Measurements from ENCODE around the gene CTU1.

Gene CTU1

GRCh38 chr19:51093101-51093500, 15.1 kb downstream of the CTU1 start:
- no peak overlapping the region for H3K4me3 ChIP-seq (ENCODE audit: low read length)
- TF ChIP-seq CTCF (IDR thresholded peaks at IDR 0.05; ENCODE audit: low read depth, low read length): no peak
- no peak for TF ChIP-seq EZH2phosphoT487 (IDR thresholded peaks at IDR 0.05; ENCODE audit: low read depth)
- H4K20me1 ChIP-seq (ENCODE audit: insufficient read depth, low read length): peaks cover 11% of the 10 kb centered on the region
- no peak overlapping the region for H3K27ac ChIP-seq (ENCODE audit: low read length)
- no peak overlapping the region for H3K4me2 ChIP-seq (ENCODE audit: low read length)
- H3K9ac ChIP-seq (ENCODE audit: low read length): no peak overlapping the region
- no peaks in the 10 kb centered on the region for H3K9me3 ChIP-seq (ENCODE audit: insufficient read depth, low read length)
- no peaks in the 10 kb centered on the region for H3K27me3 ChIP-seq (ENCODE audit: low read depth, low read length)
- no peaks in the 10 kb centered on the region for H3K4me1 ChIP-seq (ENCODE audit: low read length)
- no peaks in the 10 kb centered on the region for H3K79me2 ChIP-seq (ENCODE audit: low read length)
- peaks cover 8% of the 10 kb centered on the region for H3K36me3 ChIP-seq (replicated peaks; ENCODE audit: low read depth, low read length)
- H2AFZ ChIP-seq (ENCODE audit: low read depth, low read length): no peak overlapping the region

GRCh38 chr19:51091895-51092873, 16.0 kb downstream of the CTU1 start:
- H3K27me3 ChIP-seq (ENCODE audit: low read depth, low read length): no peaks in the 10 kb centered on the region
- H3K4me3 ChIP-seq (ENCODE audit: low read length): no peak overlapping the region
- no peak overlapping the region for H2AFZ ChIP-seq (ENCODE audit: low read depth, low read length)
- H3K36me3 ChIP-seq (replicated peaks; ENCODE audit: low read depth, low read length): peaks cover 4% of the 10 kb centered on the region
- no peaks in the 10 kb centered on the region for H3K79me2 ChIP-seq (ENCODE audit: low read length)
- peaks cover 11% of the 10 kb centered on the region for H4K20me1 ChIP-seq (ENCODE audit: insufficient read depth, low read length)
- TF ChIP-seq EZH2phosphoT487 (IDR thresholded peaks at IDR 0.05; ENCODE audit: low read depth) (no peak), CTCF (IDR thresholded peaks at IDR 0.05; ENCODE audit: low read depth, low read length) (no peak)
- H3K4me1 ChIP-seq (ENCODE audit: low read length): no peaks in the 10 kb centered on the region
- H3K4me2 ChIP-seq (ENCODE audit: low read length): no peak overlapping the region
- H3K9me3 ChIP-seq (ENCODE audit: insufficient read depth, low read length): no peaks in the 10 kb centered on the region
- no peak overlapping the region for H3K27ac ChIP-seq (ENCODE audit: low read length)
- no peak overlapping the region for H3K9ac ChIP-seq (ENCODE audit: low read length)

GRCh38 chr19:51091126-51091525, 17.1 kb downstream of the CTU1 start:
- H3K4me2 ChIP-seq (ENCODE audit: low read length): no peak overlapping the region
- H3K27ac ChIP-seq (ENCODE audit: low read length): no peak overlapping the region
- H3K9ac ChIP-seq (ENCODE audit: low read length): no peak overlapping the region
- TF ChIP-seq EZH2phosphoT487 (IDR thresholded peaks at IDR 0.05; ENCODE audit: low read depth): no peak
- no peak for TF ChIP-seq CTCF (IDR thresholded peaks at IDR 0.05; ENCODE audit: low read depth, low read length)
- H4K20me1 ChIP-seq (ENCODE audit: insufficient read depth, low read length): peaks cover 3% of the 10 kb centered on the region; the same call in 1 of the 2 replicates
- H3K36me3 ChIP-seq (replicated peaks; ENCODE audit: low read depth, low read length): no peaks in the 10 kb centered on the region
- no peaks in the 10 kb centered on the region for H3K4me1 ChIP-seq (ENCODE audit: low read length)
- no peaks in the 10 kb centered on the region for H3K27me3 ChIP-seq (ENCODE audit: low read depth, low read length)
- H3K9me3 ChIP-seq (ENCODE audit: insufficient read depth, low read length): no peaks in the 10 kb centered on the region
- no peak overlapping the region for H3K4me3 ChIP-seq (ENCODE audit: low read length)
- H2AFZ ChIP-seq (ENCODE audit: low read depth, low read length): no peak overlapping the region
- no peaks in the 10 kb centered on the region for H3K79me2 ChIP-seq (ENCODE audit: low read length)

GRCh38 chr19:51090471-51090870, 17.7 kb downstream of the CTU1 start:
- no peak overlapping the region for H3K4me2 ChIP-seq (ENCODE audit: low read length)
- no peak for TF ChIP-seq CTCF (IDR thresholded peaks at IDR 0.05; ENCODE audit: low read depth, low read length)
- no peak for TF ChIP-seq EZH2phosphoT487 (IDR thresholded peaks at IDR 0.05; ENCODE audit: low read depth)
- H3K4me3 ChIP-seq (ENCODE audit: low read length): no peak overlapping the region
- no peaks in the 10 kb centered on the region for H3K4me1 ChIP-seq (ENCODE audit: low read length)
- H3K79me2 ChIP-seq (ENCODE audit: low read length): no peaks in the 10 kb centered on the region
- no peaks in the 10 kb centered on the region; the same call in 1 of the 2 replicates for H4K20me1 ChIP-seq (ENCODE audit: insufficient read depth, low read length)
- no peaks in the 10 kb centered on the region for H3K36me3 ChIP-seq (replicated peaks; ENCODE audit: low read depth, low read length)
- no peaks in the 10 kb centered on the region for H3K27me3 ChIP-seq (ENCODE audit: low read depth, low read length)
- no peak overlapping the region for H3K9ac ChIP-seq (ENCODE audit: low read length)
- no peak overlapping the region for H3K27ac ChIP-seq (ENCODE audit: low read length)
- no peak overlapping the region for H2AFZ ChIP-seq (ENCODE audit: low read depth, low read length)
- no peaks in the 10 kb centered on the region for H3K9me3 ChIP-seq (ENCODE audit: insufficient read depth, low read length)

Measured in OCI-LY3 (cell line).